Liver (tissue), 3 donors: Measurements from ENCODE around the gene SOX6.

Experiments
- CTCF ChIP-seq: fragments of 150-350 bp; IDR thresholded peaks from 2 replicates; pipeline ENCODE4 v1.5.1; 2017; ENCODE audit warnings: improper control_type of control experiment, low read depth, low read length; ENCODE audit not compliant: missing input control
- RAD21 ChIP-seq, 2 donors: IDR thresholded peaks; 2 replicates each; pipeline ENCODE4 v1.6.1; 2016; ENCODE audit warnings: antibody characterized with exemption in 2 of 2, mild to moderate bottlenecking in 2 of 2
- SP1 ChIP-seq: IDR thresholded peaks from 2 replicates; pipeline ENCODE4 v1.6.1; 2018; ENCODE audit warnings: antibody characterized with exemption, mild to moderate bottlenecking
- donor health status: healthy.
- donor health status: healthy.

DNA sequence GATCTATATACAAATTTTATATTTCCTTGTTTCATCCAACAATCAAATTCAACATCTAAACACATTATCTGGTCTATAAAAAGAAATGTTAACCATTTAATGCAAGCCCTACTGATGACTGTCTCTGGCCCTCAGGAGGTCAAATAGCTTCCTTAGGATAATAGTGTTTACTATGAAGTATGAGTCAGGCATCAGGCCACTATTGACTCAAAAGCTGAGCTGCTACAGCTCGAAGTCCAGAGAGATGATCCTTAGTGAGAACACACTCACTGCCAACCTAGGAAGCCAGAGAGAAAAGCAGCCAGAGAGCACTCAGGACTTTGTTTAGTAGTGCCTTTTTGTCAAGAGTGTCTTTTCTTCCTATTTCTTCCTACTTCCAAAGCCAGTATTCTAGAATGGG lies 171.8 kb downstream of the SOX6 start:
- TF ChIP-seq CTCF, result no peak
- peak; percentile 95 for TF ChIP-seq SP1
- TF ChIP-seq RAD21 (IDR thresholded peaks at IDR 0.05), result peak; percentile 51 to 64
